ENCODE results near the gene ZBTB33.

DNA sequence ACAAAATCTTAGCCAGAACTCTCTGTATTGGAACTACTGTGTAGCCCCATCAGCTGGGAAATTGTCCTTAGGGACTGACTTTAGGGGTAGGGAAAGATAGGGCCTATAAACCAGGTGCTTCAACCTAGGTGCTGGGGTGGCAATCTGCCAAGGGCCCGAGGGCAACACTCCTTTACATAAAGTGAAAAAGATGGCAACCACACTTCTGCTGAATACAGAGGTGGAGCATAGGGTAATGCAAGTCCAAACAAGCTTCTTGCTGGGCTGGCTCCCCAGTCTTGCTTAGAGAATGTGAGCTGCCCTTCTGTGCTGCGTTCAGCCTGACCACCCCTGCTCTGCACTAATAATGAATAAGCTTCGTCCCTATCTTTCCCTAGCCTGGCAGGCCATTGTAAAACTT lies 9.8 kb downstream of the ZBTB33 start:
- TF ChIP-seq, protein P1, sequence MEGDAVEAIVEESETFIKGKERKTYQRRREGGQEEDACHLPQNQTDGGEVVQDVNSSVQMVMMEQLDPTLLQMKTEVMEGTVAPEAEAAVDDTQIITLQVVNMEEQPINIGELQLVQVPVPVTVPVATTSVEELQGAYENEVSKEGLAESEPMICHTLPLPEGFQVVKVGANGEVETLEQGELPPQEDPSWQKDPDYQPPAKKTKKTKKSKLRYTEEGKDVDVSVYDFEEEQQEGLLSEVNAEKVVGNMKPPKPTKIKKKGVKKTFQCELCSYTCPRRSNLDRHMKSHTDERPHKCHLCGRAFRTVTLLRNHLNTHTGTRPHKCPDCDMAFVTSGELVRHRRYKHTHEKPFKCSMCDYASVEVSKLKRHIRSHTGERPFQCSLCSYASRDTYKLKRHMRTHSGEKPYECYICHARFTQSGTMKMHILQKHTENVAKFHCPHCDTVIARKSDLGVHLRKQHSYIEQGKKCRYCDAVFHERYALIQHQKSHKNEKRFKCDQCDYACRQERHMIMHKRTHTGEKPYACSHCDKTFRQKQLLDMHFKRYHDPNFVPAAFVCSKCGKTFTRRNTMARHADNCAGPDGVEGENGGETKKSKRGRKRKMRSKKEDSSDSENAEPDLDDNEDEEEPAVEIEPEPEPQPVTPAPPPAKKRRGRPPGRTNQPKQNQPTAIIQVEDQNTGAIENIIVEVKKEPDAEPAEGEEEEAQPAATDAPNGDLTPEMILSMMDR (IDR thresholded peaks at IDR 0.05), result no peak
- no peak for TF ChIP-seq POLR2A (IDR thresholded peaks at IDR 0.05)

Measured in adrenal gland (tissue), 5 donors.